ENCODE data around the gene ATF1.

DNA sequence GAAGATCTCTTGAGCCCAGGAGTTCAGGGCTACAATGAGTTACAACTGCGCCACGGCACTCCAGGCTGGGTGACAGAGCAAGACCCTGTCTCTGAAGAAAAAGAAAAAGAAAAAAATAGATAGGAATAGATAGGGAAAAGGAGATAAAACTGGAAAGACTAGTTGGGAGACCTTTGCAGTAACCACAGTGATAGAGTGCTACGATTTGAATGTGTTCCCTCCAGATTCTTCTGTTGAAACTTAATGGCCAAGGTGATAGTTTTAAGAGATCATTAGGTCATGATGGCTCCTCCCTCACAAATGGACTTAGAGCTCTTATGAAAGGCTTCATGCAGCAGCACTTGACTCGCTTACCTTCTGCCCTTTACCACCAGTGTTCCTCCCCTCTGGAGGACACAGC lies 13.5 kb upstream of the ATF1 start:
- TF ChIP-seq EZH2phosphoT487 (IDR thresholded peaks at IDR 0.05) (no peak), EZH2 (IDR thresholded peaks at IDR 0.05) (no peak)
- TF ChIP-seq, protein P1, sequence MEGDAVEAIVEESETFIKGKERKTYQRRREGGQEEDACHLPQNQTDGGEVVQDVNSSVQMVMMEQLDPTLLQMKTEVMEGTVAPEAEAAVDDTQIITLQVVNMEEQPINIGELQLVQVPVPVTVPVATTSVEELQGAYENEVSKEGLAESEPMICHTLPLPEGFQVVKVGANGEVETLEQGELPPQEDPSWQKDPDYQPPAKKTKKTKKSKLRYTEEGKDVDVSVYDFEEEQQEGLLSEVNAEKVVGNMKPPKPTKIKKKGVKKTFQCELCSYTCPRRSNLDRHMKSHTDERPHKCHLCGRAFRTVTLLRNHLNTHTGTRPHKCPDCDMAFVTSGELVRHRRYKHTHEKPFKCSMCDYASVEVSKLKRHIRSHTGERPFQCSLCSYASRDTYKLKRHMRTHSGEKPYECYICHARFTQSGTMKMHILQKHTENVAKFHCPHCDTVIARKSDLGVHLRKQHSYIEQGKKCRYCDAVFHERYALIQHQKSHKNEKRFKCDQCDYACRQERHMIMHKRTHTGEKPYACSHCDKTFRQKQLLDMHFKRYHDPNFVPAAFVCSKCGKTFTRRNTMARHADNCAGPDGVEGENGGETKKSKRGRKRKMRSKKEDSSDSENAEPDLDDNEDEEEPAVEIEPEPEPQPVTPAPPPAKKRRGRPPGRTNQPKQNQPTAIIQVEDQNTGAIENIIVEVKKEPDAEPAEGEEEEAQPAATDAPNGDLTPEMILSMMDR (IDR thresholded peaks at IDR 0.05), result no peak

Data from neural progenitor cell (in vitro differentiated cells).